Adipocyte (in vitro differentiated cells): ENCODE results near the gene UBXN11.

Experiments
- DNase-seq: peaks from one replicate; pipeline ENCODE4 v3.0.0-alpha.2; 2015; ENCODE audit warnings: low read depth
- H3K27me3 ChIP-seq: replicated peaks from 2 replicates; pipeline ENCODE4 v1.7.0; 2013; ENCODE audit warnings: mild to moderate bottlenecking, low read length, moderate library complexity; ENCODE audit not compliant: control insufficient read depth, insufficient read depth
- H3K36me3 ChIP-seq: 2 replicates; pipeline ENCODE4 v1.7.0; 2013; ENCODE audit warnings: low read length, mild to moderate bottlenecking, moderate library complexity; ENCODE audit not compliant: control insufficient read depth, insufficient read depth, severe bottlenecking
- H3K4me1 ChIP-seq: 2 replicates; pipeline ENCODE4 v1.7.0; 2013; ENCODE audit warnings: mild to moderate bottlenecking, low read length, moderate library complexity; ENCODE audit not compliant: control insufficient read depth, insufficient read depth
- H3K4me3 ChIP-seq: 2 replicates; pipeline ENCODE4 v1.7.0; 2013; ENCODE audit warnings: mild to moderate bottlenecking, low read length, moderate library complexity
- H3K9ac ChIP-seq: 2 replicates; pipeline ENCODE4 v1.7.0; 2013; ENCODE audit warnings: mild to moderate bottlenecking, low read length, moderate library complexity
- H3K9me3 ChIP-seq: 2 replicates; pipeline ENCODE4 v1.7.0; 2013; ENCODE audit warnings: mild to moderate bottlenecking, low read length, moderate library complexity; ENCODE audit not compliant: control insufficient read depth

The UBXN11 gene, protein sequence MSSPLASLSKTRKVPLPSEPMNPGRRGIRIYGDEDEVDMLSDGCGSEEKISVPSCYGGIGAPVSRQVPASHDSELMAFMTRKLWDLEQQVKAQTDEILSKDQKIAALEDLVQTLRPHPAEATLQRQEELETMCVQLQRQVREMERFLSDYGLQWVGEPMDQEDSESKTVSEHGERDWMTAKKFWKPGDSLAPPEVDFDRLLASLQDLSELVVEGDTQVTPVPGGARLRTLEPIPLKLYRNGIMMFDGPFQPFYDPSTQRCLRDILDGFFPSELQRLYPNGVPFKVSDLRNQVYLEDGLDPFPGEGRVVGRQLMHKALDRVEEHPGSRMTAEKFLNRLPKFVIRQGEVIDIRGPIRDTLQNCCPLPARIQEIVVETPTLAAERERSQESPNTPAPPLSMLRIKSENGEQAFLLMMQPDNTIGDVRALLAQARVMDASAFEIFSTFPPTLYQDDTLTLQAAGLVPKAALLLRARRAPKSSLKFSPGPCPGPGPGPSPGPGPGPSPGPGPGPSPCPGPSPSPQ

DNA sequence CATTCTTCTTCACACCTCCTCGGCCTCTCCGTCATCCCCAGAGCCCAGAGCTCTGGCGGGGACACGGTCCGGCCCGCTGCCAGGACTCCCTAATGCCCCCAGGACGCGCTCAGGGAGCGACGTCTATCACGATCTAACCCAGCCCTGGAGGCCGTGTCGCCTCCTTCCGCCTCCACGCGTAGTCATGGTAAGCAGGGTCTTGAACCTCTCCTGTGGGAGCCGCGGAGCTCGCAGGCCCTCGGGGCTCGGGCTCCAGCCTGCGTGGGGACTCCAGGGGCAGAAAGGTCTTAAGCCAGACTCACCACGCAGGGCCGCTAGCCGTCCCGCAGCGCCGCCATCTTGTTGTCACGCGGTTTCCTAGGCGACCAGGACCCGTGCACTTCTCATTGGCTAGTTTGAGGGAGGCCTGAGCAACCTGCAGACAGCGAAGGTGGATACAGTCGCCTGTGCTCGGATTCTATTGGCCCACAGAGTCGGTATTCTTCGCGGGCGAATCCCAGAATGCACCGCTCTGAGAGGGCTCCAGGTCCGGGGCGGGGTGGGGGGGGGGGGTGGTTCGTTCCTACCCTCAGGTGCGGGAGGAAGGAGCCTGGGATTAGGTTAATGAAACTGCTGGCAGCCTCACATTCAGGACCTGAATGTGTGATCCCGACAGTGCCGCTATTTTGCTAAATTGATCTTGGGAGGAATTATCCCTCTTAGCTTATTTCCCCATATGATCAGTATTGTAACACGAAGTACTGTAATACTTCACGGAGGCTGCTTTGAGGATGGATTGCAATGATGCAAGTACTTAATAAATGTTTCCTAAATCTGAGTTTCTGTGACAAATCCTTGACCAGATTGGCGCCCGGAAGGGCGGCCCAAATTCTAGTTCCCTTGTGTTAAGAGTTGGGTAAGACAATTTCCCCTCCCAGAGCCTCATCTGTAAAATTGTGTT is at the start of gene UBXN11:
UBXN11 (minus strand) TSS at position 347 of the 940 bp plus-strand sequence. CDS start 3,753 bp downstream, outside the sequence.
- H3K4me1 ChIP-seq = peaks cover 39% of the 10 kb centered on the region
- DNase-seq = peak; percentile 91
- H3K36me3 ChIP-seq = no peaks in the 10 kb centered on the region
- peak within 1 kb of the TSS; percentile 87 for H3K9ac ChIP-seq
- H3K4me3 ChIP-seq = peak within 1 kb of the TSS; percentile 86
- H3K27me3 ChIP-seq = no peaks in the 10 kb centered on the region
- no peaks in the 10 kb centered on the region for H3K9me3 ChIP-seq

DNA sequence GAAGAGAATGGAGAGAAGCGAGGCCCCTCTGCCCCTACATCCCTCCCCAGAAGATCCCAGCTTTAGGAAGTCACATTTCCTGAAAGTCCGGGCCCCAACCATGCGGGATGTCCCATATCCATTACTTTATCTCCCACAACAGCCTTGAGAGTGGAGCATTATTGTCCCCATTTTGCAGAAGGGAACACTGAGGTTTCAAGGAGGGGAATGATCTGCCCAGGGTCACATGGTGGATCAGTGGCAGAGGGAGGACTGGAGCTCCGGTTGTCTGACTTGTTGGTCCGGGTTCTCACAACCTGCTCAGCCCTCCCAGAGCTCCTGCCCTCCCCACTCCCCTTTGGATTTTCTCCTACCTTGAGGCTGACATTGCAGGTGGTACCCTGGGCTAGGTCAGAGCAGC is 49.7 kb upstream of the UBXN11 start:
- no peak overlapping the region for H3K9ac ChIP-seq
- peaks cover 42% of the 10 kb centered on the region for H3K27me3 ChIP-seq
- no peak for DNase-seq
- H3K9me3 ChIP-seq = no peaks in the 10 kb centered on the region
- H3K4me1 ChIP-seq = peaks cover 3% of the 10 kb centered on the region
- H3K4me3 ChIP-seq = no peak overlapping the region
- no peaks in the 10 kb centered on the region for H3K36me3 ChIP-seq

DNA sequence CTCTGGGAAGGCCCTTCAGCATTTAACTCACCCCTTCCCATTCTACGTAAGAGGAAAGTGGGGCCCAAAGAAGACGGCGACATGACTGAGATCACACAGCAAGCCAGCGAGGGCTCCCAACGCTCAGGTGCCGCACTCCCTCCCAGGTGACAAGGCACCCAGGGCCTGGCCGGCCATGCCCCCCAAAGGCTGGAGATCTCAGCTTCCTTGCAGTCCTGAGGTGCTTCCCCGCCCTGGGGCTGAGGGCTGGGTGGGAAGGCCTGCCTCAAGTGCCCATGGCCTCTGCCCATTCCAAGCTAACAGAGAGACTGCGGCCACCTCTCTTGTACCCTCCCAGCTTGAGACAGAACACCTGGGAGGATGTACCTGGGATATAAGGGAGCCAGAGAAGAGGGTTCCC is 48.5 kb upstream of the UBXN11 start:
- Histone ChIP-seq H3K36me3 (no peaks in the 10 kb centered on the region), H3K9ac (no peak overlapping the region), H3K27me3 (peaks cover 30% of the 10 kb centered on the region), H3K4me3 (no peak overlapping the region), H3K9me3 (no peaks in the 10 kb centered on the region), H3K4me1 (peaks cover 3% of the 10 kb centered on the region)
- DNase-seq = no peak

DNA sequence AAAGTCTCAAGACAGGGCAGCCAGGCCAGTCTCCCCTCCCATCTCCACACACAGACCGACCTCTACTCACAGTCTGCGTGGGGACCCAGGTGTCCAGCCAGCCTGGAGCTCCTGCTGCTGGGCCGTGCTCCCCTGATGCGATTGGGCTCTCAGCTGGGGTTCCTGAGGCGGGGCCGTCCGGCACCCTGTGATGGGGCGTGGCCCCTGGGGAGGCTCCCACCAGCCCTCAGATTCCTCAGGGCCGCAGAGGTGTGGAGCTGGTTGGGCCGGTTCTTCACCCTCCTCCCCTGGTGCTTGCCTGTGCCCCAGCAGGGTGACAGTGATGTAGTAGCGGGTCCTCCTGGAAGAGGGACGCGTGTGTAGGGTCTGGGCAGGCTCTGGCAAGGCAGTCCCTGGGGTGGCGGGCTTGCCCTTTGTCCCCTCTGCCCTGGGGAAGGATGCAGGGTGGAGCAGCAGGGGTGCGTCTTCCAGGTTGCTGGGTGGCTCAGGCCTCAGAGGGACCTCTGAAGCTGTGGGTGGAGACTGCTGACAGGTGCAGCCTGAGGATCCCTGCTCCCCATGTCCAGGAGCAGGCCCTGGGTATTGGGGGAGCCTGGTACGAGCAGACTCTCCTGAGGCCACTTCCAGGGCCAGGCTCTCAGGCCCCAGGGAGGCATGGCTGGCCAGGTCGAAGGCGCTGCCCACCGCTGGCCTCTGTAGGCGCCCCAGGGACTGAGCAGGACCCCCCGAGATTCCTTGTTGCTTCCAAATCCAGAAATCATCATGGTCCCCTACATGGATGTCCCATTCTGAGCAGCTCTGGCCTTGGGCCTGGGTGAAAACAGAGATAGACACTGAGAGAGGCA is 47.8 kb upstream of the UBXN11 start, which contains the start of gene CRYBG2:
CRYBG2 (minus strand) TSS at position 155 of the 845 bp plus-strand sequence. CDS start 7,473 bp downstream, outside the sequence.
- H3K9me3 ChIP-seq = no peaks in the 10 kb centered on the region
- peaks cover 3% of the 10 kb centered on the region for H3K4me1 ChIP-seq
- no peaks in the 10 kb centered on the region for H3K36me3 ChIP-seq
- H3K27me3 ChIP-seq = peaks cover 26% of the 10 kb centered on the region
- H3K4me3 ChIP-seq = no peak within 1 kb of the TSS
- no peak for DNase-seq
- H3K9ac ChIP-seq = no peak within 1 kb of the TSS

DNA sequence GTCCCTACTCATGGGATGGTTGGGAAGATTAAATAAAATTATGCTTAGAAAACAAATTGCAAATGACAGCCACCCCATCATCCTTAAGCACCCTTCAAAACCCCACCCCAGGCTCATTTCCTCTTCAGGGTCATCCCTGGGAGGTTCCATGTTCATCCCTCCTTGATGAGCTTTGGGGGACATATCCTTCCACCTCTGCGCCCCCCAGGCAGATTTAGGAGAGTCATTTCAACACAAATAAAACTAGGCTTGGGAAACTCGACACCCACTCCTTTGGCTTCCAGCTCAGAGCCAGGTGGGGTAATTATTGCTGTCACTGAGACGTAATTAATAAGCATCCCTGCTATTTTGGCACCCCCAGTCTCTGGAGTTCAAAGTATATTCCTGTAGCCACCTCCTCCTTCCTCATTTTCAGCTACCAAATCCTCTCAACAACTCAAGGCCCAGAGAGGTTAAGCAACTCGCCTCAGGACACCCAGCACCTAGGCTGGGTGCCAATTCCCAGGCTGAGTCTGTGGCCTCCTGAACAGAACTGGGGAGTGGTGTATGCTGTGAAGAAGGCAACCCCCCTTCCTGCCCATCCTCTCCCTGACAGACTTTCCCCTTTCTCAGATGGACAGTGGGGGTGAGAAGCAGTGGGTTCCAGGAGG is 46.9 kb upstream of the UBXN11 start:
- H3K4me1 ChIP-seq = peaks cover 3% of the 10 kb centered on the region
- H3K27me3 ChIP-seq = peaks cover 18% of the 10 kb centered on the region
- no peak for DNase-seq
- H3K36me3 ChIP-seq = no peaks in the 10 kb centered on the region
- no peak overlapping the region for H3K4me3 ChIP-seq
- H3K9me3 ChIP-seq = no peaks in the 10 kb centered on the region
- no peak overlapping the region for H3K9ac ChIP-seq

DNA sequence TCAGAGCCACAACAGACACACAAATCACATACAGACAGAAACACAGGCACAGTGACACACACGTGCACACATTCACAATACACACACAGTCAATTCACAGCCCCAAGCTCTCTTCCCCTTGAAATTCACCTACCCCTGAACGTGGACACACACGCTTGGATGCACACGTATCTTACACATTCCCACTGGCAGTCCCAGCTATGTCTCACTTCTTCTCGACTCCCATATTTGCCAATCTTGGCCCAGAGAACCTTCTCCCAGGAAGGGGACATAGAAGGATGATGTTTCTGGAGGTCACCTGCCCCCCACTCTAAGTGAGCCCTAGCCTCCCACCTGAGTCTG is 45.9 kb upstream of the UBXN11 start:
- no peak for DNase-seq
- Histone ChIP-seq H3K27me3 (peaks cover 17% of the 10 kb centered on the region), H3K4me1 (peaks cover 3% of the 10 kb centered on the region)

DNA sequence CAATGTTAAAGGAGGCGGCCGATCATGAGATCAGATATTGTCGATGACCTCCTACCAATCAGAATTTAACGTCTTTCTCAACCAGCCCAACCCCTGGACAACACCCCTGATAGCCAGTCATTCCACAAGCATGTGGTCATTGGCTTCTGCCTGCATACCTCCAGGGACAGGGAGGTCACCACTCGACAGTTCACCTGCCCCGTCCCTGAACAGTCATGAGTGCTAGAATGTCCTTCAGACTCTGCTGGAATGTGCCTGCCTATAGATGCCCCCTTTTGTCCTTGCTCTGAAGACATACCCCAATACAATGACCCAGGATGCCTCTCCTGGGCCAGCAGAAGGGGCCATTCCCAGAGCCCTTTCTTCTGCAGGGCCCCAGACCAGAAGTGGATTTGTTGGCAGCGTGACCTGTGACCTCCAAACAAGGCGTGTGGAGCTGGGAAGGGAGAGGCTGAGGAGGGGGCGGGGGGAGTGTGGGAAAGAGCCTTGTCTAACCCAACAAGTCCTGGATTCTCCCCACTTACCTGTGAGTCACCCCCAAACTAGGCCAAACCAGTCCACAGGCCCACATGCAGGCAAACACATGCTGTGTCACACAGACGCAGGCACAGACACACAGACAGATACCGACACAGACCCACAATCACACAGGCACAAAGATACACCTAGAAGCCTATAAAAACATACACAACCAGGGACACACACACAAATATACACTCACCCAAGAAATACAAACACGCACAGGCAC is 45.3 kb upstream of the UBXN11 start:
- no peak for DNase-seq

More for the DNA sequence above, 45.9 kb upstream of the UBXN11 start:
- Histone ChIP-seq H3K4me3 (no peak overlapping the region), H3K9me3 (no peaks in the 10 kb centered on the region), H3K9ac (no peak overlapping the region), H3K36me3 (no peaks in the 10 kb centered on the region)

DNA sequence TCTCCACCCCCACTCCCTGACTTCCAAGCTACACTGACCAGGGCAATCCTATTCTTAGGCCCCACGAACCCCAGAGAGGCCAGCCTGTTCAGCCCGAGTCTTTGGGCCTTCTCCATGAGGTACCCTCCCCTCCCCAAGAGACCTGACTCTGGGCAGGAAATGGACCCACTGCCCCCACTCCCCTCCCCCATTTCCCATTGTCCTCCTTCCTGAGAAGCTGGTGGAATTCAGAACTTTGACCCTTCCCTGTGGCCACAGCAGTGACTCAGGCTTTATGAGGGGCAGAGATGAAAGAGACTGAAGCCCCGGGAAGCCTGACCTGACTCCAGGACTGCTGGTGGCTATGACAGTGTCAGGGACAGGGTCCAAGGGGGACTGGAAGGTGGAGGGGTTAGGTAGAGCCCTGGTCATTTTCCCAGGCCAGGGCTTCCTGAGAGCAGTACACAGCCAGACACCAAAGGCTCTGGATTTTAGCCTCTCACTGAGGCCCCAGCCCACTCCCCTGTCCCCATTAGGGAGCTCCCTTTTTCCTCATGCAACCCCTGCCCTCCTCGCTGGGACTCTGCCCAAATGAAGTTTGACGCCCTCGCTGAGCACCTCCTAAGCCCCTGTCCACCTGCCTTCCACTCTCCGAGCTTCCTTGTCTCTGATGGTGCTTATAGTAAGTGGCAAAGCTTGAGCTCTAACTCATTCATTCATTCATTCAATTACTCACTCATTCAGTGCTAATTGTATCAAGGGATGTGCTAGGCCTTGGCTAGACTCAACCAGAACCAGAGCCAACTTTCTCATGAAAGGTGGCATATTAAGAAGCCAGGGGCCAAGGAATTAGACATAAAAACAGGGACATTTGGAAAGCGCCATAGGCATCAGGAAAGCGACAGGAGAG is 44.5 kb upstream of the UBXN11 start:
- peaks cover 3% of the 10 kb centered on the region for H3K4me1 ChIP-seq
- no peak overlapping the region for H3K9ac ChIP-seq
- H3K4me3 ChIP-seq = no peak overlapping the region
- no peaks in the 10 kb centered on the region for H3K9me3 ChIP-seq
- H3K27me3 ChIP-seq = peaks cover 21% of the 10 kb centered on the region
- no peaks in the 10 kb centered on the region for H3K36me3 ChIP-seq
- DNase-seq = no peak

More for the DNA sequence above, 45.3 kb upstream of the UBXN11 start:
- Histone ChIP-seq H3K9me3 (no peaks in the 10 kb centered on the region), H3K4me1 (peaks cover 3% of the 10 kb centered on the region), H3K9ac (no peak overlapping the region), H3K36me3 (no peaks in the 10 kb centered on the region), H3K4me3 (no peak overlapping the region), H3K27me3 (peaks cover 17% of the 10 kb centered on the region)

DNA sequence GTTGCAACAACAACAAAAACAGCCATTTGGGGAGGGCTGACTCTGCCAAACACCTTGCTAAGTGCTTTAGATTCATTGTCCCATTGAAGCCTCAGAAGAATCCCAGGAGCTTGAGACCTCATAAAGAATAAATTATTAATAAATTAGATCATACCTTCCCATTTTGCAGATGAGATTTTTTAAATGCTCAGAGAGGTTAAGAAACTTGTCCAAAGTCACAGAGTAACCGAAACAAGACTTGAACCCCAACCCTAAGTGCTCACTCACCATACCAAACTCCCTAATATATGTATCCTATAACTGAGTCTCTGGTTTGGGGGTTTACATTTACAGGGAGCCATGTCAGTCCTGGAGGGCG is 43.9 kb upstream of the UBXN11 start:
- DNase-seq = no peak
- H3K36me3 ChIP-seq = no peaks in the 10 kb centered on the region
- H3K27me3 ChIP-seq = peaks cover 18% of the 10 kb centered on the region
- no peaks in the 10 kb centered on the region for H3K9me3 ChIP-seq
- H3K9ac ChIP-seq = no peak overlapping the region
- H3K4me3 ChIP-seq = no peak overlapping the region
- peaks cover 3% of the 10 kb centered on the region for H3K4me1 ChIP-seq
